ENCODE data around the gene CUEDC1.

CUEDC1 gene

GRCh38 chr17:57915985-57916757 lies 39.0 kb downstream of the CUEDC1 start:
- no peak for DNase-seq (ENCODE audit: low read depth in 4 of 4, low spot score in 1 of 4)

GRCh38 chr17:57915544-57915943 lies 39.7 kb downstream of the CUEDC1 start:
- no peak for DNase-seq (ENCODE audit: low read depth in 4 of 4, low spot score in 1 of 4)

GRCh38 chr17:57914273-57915142 lies 40.7 kb downstream of the CUEDC1 start:
- no peak for DNase-seq (ENCODE audit: low read depth in 4 of 4, low spot score in 1 of 4)

GRCh38 chr17:57913575-57914272 lies 41.5 kb downstream of the CUEDC1 start:
- DNase-seq (ENCODE audit: low read depth in 4 of 4, low spot score in 1 of 4) = no peak

GRCh38 chr17:57911834-57912673 lies 43.2 kb downstream of the CUEDC1 start:
- no peak for DNase-seq (ENCODE audit: low read depth in 4 of 4, low spot score in 1 of 4)

- DNase-seq (ENCODE audit: low read depth in 4 of 4, low spot score in 1 of 4) = no peak
Measured at GRCh38 chr17:57910462-57911420, 44.5 kb downstream of the CUEDC1 start.

- no peak for DNase-seq (ENCODE audit: low read depth in 4 of 4, low spot score in 1 of 4)
Measured at GRCh38 chr17:57909551-57909950, 45.7 kb downstream of the CUEDC1 start.

GRCh38 chr17:57908278-57908677 lies 46.9 kb downstream of the CUEDC1 start:
- DNase-seq (ENCODE audit: low read depth in 4 of 4, low spot score in 1 of 4) = no peak

GRCh38 chr17:57906910-57907309 lies 48.3 kb downstream of the CUEDC1 start:
- DNase-seq (ENCODE audit: low read depth in 4 of 4, low spot score in 1 of 4) = no peak

- no peak for DNase-seq (ENCODE audit: low read depth in 4 of 4, low spot score in 1 of 4)
Measured at GRCh38 chr17:57905875-57906455, 49.2 kb downstream of the CUEDC1 start.

GRCh38 chr17:57903961-57904360 lies 51.3 kb downstream of the CUEDC1 start:
- no peak for DNase-seq (ENCODE audit: low read depth in 4 of 4, low spot score in 1 of 4)

GRCh38 chr17:57902800-57903759 lies 52.1 kb downstream of the CUEDC1 start:
- no peak for DNase-seq (ENCODE audit: low read depth in 4 of 4, low spot score in 1 of 4)

GRCh38 chr17:57902117-57902799 lies 53.0 kb downstream of the CUEDC1 start:
- DNase-seq (ENCODE audit: low read depth in 4 of 4, low spot score in 1 of 4) = no peak

- DNase-seq (ENCODE audit: low read depth in 4 of 4, low spot score in 1 of 4) = no peak
Measured at GRCh38 chr17:57900991-57901743, 54.0 kb downstream of the CUEDC1 start.

- DNase-seq (ENCODE audit: low read depth in 4 of 4, low spot score in 1 of 4) = no peak
Measured at GRCh38 chr17:57899822-57900221, 55.4 kb downstream of the CUEDC1 start.

GRCh38 chr17:57899391-57899790 lies 55.8 kb downstream of the CUEDC1 start:
- DNase-seq (ENCODE audit: low read depth in 4 of 4, low spot score in 1 of 4) = no peak
